Endothelial cell of umbilical vein (primary cell): ENCODE data around the gene ACAP2.

Experiments
- CTCF ChIP-seq, 2 donors: IDR thresholded peaks; 1 replicate in 1 of 2; 2 replicates in 1 of 2; pipeline ENCODE4 v1.5.1; 2011; ENCODE audit warnings: low read length in 2 of 2, mild to moderate bottlenecking in 2 of 2, moderate library complexity in 2 of 2, control low read depth in 1 of 2, inconsistent platforms in 1 of 2, low read depth in 1 of 2; ENCODE audit not compliant: insufficient read depth in 1 of 2; ENCODE audit errors: extremely low read depth in 1 of 2
- EZH2 ChIP-seq: IDR thresholded peaks from 2 replicates; pipeline ENCODE4 v1.6.1; 2012; ENCODE audit warnings: borderline replicate concordance, low read depth, mild to moderate bottlenecking, moderate library complexity, low read length, inconsistent platforms; ENCODE audit not compliant: severe bottlenecking
- FOS ChIP-seq: IDR thresholded peaks from 2 replicates; pipeline ENCODE4 v1.6.1; 2011; ENCODE audit warnings: mild to moderate bottlenecking, low read length, moderate library complexity, borderline replicate concordance; ENCODE audit not compliant: insufficient read depth
- GATA2 ChIP-seq: IDR thresholded peaks from 2 replicates; pipeline ENCODE4 v1.7.0; 2011; ENCODE audit warnings: low read depth, mild to moderate bottlenecking, moderate library complexity, mixed read lengths, low read length; ENCODE audit not compliant: insufficient read length, insufficient read depth
- POLR2A ChIP-seq: IDR thresholded peaks from 2 replicates; pipeline ENCODE4 v1.6.1; 2012; ENCODE audit warnings: low read depth, mild to moderate bottlenecking, control low read depth, low read length
- POLR2AphosphoS5 ChIP-seq: IDR thresholded peaks from 2 replicates; pipeline ENCODE4 v1.6.1; 2012; ENCODE audit warnings: low read depth, mild to moderate bottlenecking, control low read depth, low read length, moderate library complexity; ENCODE audit not compliant: insufficient read depth
- TF ChIP-seq, protein P1 (sequence below): IDR thresholded peaks from 2 replicates; pipeline ENCODE4 v1.6.1; 2011; ENCODE audit not compliant: insufficient read depth, insufficient read length

DNA sequence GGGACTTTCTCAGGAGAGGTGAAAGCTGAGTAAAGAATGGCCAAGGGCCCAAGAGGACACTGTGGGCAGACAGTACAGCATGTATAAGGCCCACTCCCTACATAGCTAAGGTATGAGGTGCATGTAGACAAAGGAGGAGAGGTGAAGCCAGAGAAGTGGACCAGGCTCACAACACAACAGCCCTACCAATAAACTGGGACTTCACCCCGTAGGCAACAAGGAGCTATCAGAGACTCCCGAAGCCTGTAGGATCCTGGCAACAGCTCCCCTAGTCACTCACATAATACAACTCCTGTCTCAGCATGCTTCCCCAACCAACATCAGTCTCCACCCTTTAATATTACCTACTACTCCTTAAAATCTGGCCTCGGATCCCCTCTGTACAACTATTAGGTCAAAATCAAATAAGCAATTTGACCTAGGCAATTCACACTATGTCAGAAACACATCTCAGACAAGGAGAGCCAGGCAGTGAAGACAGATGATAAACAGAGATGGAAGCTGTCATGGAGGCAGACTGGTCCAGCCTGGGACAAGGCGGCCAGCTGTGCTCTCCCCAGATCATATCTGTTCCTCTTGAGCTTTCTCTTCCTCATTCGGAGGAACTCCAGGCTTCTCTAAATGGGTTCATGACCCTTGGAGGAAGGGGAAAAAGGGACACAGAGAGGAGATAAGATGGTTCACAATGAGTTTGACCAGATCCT, 173.3 kb downstream of the ACAP2 start:
- TF ChIP-seq CTCF (IDR thresholded peaks at IDR 0.05; ENCODE audit: extremely low read depth in 1 of 2, insufficient read depth in 1 of 2, low read depth in 1 of 2, low read length in 2 of 2) (no peak), POLR2A (no peak), POLR2AphosphoS5 (no peak), GATA2 (peak; percentile 22), EZH2 (no peak), FOS (no peak)
- TF ChIP-seq, protein P1, sequence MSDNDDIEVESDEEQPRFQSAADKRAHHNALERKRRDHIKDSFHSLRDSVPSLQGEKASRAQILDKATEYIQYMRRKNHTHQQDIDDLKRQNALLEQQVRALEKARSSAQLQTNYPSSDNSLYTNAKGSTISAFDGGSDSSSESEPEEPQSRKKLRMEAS = no peak
